NCI-H2107 (cell line): ENCODE results near the gene UBA1.
A peak's percentile ranks its signal among the peaks of the same experiment; 100 is the strongest.

Experiments
- DNase-seq: peaks from one replicate; lab custom pipeline; 2025; lab: John Stamatoyannopoulos, UW

UBA1 gene

DNA sequence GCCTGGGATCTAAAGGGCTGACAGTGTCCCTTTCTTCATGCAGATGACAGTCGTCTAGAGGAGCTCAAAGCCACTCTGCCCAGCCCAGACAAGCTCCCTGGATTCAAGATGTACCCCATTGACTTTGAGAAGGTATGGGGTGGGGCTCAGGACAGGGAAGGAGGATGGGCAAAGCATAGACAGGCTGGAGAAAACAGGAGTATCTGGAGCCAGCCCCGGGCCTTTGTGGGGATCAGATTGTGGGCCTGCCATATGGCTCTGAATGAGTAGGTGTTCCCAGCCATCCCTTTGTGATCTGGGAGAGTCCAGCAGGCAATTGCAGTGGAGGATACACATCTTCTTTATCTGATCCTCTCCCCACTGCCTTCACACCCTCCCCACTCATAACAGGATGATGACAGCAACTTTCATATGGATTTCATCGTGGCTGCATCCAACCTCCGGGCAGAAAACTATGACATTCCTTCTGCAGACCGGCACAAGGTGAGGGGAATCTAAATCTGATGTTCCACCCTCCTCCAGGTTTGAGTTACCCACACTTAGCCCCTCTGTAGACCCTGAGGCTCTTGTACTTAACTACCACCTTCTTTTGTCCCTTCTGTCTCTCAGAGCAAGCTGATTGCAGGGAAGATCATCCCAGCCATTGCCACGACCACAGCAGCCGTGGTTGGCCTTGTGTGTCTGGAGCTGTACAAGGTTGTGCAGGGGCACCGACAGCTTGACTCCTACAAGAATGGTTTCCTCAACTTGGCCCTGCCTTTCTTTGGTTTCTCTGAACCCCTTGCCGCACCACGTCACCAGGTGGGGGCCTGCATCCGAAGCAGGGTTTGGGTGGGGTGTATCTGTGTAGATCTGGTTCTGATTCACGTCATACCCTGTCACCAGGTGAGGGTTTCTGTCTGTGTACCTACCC is 19.0 kb downstream of the UBA1 start:
- DNase-seq, result no peak

DNA sequence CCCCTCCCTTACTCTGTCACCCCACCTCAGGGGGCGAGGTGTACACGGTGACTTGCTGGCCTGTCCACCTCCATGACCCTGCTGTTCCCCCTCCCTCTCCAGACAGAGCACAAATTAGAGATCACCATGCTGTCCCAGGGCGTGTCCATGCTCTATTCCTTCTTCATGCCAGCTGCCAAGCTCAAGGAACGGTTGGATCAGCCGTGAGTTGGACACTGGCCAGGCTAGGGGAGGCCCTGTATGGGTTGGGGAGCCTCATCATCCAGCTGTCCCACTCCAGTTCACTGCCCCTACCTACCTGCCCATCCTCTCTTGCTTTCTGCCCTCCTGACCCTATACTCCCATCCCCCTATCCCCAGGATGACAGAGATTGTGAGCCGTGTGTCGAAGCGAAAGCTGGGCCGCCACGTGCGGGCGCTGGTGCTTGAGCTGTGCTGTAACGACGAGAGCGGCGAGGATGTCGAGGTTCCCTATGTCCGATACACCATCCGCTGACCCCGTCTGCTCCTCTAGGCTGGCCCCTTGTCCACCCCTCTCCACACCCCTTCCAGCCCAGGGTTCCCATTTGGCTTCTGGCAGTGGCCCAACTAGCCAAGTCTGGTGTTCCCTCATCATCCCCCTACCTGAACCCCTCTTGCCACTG is 20.9 kb downstream of the UBA1 start:
- DNase-seq, result no peak

DNA sequence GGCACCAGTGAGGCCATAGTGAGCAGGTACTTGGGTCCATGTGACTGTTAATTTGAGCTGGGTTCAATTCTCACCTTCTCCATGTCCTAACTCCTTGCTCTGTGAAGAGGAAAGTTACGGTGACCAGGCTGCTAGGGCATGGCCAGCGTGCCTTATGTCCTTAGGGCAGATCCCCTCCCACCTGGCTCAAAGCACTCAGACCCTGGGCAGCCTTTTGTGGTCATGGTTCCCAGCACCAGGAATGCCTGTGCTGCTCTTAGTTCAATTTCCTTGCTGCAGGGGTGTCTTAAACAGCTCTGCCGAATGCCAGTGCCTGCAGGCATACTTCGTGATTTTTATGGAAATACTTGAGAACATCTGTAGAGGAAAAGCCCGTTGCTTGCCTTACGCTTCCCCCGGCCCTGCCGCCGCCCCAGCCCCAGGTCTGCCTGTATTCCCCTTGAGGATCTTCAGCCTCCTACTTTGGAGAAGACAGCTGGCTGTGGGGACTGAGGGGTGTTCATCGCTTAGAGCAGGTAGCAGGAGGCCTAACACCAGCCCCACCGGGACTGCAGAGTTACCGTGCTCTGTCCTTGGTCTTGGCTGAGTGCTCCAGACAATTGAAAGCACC is 21.8 kb downstream of the UBA1 start:
- no peak for DNase-seq

DNA sequence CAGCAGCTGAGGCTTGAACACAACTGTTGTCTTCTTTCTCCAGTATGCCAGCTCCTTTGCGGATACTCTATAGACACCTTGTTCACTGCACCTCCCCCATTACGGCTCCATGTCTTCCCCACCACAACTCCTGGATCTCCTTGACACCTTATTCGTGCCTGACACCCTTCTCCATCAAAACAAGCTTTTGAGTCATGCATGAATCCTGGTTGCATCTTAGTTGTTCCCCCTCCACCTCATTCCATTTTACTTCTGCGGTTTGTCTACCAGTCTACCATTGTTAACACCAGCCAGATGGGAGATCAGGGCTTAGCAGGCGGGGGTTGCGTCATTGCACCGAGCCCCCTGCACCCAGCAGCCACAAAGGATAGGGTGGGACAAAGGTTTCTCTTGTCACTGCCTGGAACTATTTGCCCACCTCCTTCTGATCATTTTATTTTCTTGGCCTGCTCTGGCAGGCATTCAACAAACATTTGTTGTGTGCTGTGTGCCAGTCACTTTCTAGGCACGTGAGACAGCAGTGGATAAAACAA is 22.8 kb downstream of the UBA1 start:
- DNase-seq, result no peak

- no peak for DNase-seq
Measured at GRCh38 chrX:47217121-47217851, 23.7 kb downstream of the UBA1 start.

DNA sequence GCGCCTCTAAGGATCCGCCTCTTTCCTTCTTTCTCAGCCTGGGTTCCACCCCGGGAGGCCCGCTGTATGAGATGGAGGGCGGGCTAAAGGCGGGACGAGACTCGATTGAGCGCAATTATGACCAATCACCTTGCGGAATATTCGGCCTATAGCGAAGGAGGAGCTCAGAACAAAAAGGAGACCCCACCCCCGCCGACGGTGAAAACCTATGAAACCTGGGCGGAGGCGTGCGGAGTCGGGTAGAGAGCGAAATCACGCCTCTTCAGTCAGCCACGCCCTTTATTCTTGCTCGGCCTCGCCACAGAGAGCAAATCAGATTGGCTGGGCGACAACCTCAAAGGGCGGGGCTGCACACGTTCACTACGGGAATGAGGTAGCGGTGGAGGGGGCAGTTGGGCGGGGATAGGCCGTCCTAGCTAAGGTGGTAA is 24.2 kb downstream of the UBA1 start:
- peak; percentile 100 for DNase-seq

DNA sequence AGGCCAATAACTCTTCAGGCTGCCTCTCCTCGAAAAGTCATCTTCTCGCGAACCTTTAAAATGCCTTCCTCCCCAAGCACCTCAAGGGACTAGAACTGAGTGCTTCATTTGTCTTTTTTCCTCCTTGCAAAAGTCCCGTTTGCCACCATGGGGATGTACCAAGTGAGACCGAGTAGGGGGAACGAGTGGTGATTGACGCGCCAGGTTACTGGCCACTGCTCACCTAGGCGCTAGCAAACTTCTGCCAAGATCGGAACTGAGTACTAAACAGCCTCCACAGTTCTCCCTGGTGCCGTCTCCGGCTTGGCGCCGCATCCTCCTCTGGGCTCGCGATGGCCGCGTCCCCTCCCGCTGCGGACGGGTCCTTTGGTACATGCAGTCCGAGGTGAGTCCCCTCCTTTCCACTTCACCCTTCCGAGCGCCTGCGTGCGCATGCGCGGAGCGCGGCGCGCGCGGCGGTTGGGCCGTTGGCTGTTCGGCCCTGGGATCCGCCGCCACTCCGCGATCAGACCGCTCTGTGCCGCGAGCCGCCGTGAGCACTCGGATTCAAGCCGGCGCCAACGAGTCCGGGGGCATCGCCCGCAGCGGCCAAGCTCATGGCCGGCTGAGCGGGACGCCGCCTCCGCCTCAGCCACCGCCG is 24.8 kb downstream of the UBA1 start, which contains the start of gene CDK16:
CDK16 (plus strand) TSS at position 402 of the 640 bp plus-strand sequence. CDS start 4,877 bp downstream, outside the sequence.
- peak; percentile 31 for DNase-seq

DNA sequence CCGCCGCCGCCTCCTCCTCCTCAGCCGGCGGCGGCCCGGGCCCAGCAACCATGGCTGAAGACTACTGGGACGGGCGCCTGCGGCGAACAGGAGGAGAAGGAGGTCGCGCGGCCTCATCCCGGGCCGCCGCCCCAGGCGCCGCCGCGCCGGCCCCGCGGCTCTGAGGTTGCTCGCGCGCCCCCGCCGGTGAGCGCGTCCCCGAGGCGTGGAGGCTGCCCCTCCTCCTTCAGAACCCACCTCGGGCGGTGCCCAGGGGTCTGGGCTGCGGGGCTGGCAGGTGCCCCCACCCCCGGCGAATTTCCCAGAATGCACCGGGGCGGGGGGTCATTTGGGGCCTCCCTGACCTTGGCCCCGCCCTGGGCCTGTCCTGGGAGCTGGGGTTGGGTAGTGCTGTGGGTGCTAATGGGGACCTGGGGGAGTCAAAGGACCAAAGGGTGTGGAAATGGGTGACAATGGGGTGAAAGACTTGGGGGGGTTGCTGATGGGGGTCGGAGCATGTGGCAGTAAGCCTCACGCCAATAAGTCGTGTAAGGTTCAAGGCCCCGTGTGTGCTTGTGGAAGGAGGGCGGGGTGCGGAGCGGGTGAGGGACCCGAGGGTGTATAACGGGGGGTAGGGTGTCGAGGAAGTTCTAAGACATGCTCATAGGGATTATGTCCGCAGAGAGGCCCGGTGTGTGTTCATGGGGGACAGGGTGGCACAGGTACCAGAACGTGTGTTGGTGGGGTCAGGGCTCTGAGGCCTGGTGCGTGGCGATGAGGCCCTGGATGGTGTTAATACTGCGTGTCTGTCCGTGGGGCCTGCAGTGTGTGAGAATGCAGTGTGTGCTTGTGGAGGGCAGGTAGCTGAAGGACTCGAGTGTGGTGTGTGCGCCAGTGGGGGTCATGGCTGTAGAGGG is 25.5 kb downstream of the UBA1 start:
- no peak for DNase-seq

- no peak for DNase-seq
Measured at GRCh38 chrX:47221756-47222155, 28.1 kb downstream of the UBA1 start.

DNA sequence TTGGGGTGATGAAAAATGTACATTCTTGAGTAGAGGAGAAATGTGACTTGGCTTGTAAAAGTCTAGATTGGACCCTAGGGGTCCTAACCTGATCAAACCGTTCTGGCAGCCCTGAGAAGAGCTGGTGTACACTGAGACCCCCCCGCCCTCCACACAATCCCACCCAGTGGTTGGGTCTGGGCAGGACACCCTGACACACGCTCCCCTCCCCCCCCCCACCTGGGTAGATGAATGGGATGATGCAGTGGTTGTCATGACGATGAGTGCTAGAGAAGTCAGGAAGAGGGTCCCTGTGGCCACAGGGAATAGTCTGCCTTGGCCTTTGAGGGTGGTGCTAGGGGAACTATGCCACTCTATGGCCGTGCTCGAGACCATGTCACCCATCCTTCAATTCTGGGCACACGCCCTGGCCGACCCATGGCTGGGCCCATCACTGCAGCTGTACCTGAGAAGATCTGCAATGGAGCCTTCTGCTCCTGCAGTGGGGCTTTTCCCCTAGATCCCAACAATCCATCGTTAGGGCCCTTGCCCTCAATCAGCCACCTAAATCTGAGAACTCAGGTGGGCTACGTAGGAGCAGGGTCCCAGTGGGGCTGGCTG is 29.2 kb downstream of the UBA1 start:
- DNase-seq, result no peak

DNA sequence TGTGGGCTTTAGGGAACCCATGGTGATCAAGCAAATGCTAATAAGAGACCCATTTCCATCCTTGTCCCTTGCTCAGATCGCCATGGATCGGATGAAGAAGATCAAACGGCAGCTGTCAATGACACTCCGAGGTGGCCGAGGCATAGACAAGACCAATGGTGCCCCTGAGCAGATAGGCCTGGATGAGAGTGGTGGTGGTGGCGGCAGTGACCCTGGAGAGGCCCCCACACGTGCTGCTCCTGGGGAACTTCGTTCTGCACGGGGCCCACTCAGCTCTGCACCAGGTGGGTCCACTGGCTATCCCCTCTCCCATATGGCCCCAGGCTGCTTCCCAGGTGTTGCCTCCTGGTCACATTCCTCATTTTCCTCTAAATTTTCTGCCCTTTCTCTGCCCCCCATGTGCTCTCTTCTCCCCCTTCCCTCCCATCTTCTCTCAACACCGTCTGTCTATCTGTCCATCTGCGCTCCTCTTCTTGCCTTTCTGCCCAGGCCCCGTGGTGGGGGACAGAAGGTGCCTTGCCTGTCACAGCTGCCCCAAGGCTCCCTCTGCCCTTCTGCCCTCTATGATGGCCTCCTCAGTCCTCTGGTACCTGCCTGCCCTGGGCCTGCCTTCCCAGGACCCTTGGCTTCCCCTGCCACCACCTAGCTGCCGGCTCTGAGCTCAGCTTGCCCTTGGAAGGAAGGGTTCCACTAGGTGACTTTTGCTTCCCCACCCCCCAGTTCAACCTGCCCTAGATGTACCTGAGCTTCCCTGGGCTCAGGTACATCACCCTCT is 30.0 kb downstream of the UBA1 start:
- no peak for DNase-seq

DNA sequence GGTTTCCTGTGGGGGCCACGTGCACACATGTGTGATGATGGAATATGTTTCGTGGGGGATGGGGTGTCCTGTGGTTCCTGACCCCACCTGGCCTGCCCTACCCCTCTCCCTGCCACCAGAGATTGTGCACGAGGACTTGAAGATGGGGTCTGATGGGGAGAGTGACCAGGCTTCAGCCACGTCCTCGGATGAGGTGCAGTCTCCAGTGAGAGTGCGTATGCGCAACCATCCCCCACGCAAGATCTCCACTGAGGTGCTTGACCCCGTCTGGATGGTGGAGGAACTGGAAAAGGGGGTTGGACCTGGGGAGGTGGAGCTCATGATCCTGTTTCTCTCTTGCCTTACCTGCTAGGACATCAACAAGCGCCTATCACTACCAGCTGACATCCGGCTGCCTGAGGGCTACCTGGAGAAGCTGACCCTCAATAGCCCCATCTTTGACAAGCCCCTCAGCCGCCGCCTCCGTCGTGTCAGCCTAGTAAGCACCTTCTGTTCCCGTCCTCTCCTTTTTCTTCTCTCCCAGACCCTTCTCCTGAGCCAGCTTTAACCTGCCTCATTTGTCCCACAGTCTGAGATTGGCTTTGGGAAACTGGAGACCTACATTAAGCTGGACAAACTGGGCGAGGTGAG is 30.8 kb downstream of the UBA1 start:
- DNase-seq, result no peak

- DNase-seq, result no peak
Measured at GRCh38 chrX:47224896-47225290, 31.3 kb downstream of the UBA1 start.

DNA sequence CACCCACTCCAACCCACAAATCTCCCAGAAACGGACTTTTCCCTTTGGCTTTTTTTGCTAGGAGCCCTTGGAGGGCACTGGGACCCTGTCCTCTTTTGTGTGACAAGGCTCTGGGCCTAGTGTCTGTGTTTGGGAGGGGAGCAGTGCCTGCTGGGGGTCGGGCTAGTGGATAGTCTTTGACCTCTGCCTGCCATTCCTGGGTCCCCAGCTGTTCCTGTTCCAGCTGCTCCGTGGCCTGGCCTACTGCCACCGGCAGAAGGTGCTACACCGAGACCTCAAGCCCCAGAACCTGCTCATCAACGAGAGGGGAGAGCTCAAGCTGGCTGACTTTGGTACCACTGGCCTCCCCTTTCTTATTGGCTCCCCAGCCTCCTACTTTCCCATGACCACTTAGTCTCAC is 32.4 kb downstream of the UBA1 start:
- no peak for DNase-seq

- DNase-seq, result no peak
Measured at GRCh38 chrX:47226531-47227333, 33.1 kb downstream of the UBA1 start.

- DNase-seq, result no peak
Measured at GRCh38 chrX:47227334-47227583, 33.6 kb downstream of the UBA1 start.

- no peak for DNase-seq
Measured at GRCh38 chrX:47228550-47229270, 35.1 kb downstream of the UBA1 start.
